Gastrocnemius medialis (tissue), 4 donors: ENCODE measurements around the gene TEX14. TPM values are rescaled to one million over a fixed set of nuclear protein-coding genes. Genes with fewer than 3 reads are reported as not detected.
"Not testable (repeated sequence)": the region's sequence is repeated elsewhere in the genome, so short reads cannot be mapped to it uniquely, and the experiment has no call there.

Experiments used
- ATAC-seq, 2 donors: fragments of 150-250 bp; one replicate each; pipeline ENCODE4 v1.9.1; 2016
- DNase-seq, 2 donors: peaks; one replicate each; pipeline ENCODE4 v3.0.0-alpha.2; 2019
- H3K27ac ChIP-seq, 4 donors: fragments of 200-600 bp; sonication (generic); 1 replicate in 1 of 4; 2 replicates in 3 of 4; pipeline ENCODE4 v1.5.1; 2016 to 2018; ENCODE audit warnings: mild to moderate bottlenecking in 2 of 4, moderate library complexity in 1 of 4
- H3K27me3 ChIP-seq, 3 donors: fragments of 200-600 bp; sonication (generic) in 2 of 3; 1 replicate in 1 of 3; 2 replicates in 2 of 3; pipeline versions ENCODE4 v1.5.1 to v1.6.0; 2016 to 2019; ENCODE audit warnings: mild to moderate bottlenecking in 1 of 3, moderate library complexity in 1 of 3
- H3K36me3 ChIP-seq, 2 donors: fragments of 200-600 bp; sonication (generic) in 1 of 2; one replicate each; pipeline ENCODE4 v1.5.1; 2017 to 2018
- H3K4me1 ChIP-seq, 2 donors: fragments of 200-600 bp; sonication (generic) in 1 of 2; one replicate each; pipeline ENCODE4 v1.5.1; 2016 to 2017; ENCODE audit warnings: mild to moderate bottlenecking in 2 of 2
- H3K4me3 ChIP-seq, 4 donors: fragments of 200-600 bp; sonication (generic) in 3 of 4; 1 replicate in 1 of 4; 2 replicates in 3 of 4; pipeline ENCODE4 v1.5.1; 2016 to 2019; ENCODE audit warnings: mild to moderate bottlenecking in 2 of 4
- H3K9me3 ChIP-seq, 3 donors: fragments of 200-600 bp; sonication (generic) in 2 of 3; 1 replicate in 1 of 3; 2 replicates in 2 of 3; pipeline ENCODE4 v1.5.1; 2016 to 2019
- POLR2A ChIP-seq, 2 donors: fragments of 450-650 bp; IDR thresholded peaks; one replicate each; pipeline ENCODE4 v1.6.1; 2017; ENCODE audit warnings: antibody characterized with exemption in 2 of 2, mild to moderate bottlenecking in 2 of 2, moderate library complexity in 2 of 2
- in situ Hi-C, 4 donors: fragments of 200-750 bp; cut with MboI; loops; one replicate each; pipeline versions ENCODE4 v1.15.0 to v1.8.0; 2017; ENCODE audit warnings: low sequenced_read_pairs in 4 of 4
- intact Hi-C: fragments of 100-400 bp; cut with DNase I; formaldehyde crosslinking; loops from one replicate; pipeline ENCODE4 v1.15.1; 2023; ENCODE audit warnings: low total_unique reads
- total RNA-seq, 4 donors: library from RNA; depleted of rRNA; stranded (reverse); fragments of >200 nt; gene quantifications; one replicate each; pipeline versions ENCODE4 v1.1.0 to v1.2.3, GENCODE V29; 2016
- TF ChIP-seq, protein P1 (sequence below), 5 experiments: fragments of 450-650 bp in 3 of 5; fragments of 200-600 bp in 2 of 5; sonication (generic) in 2 of 5; IDR thresholded peaks in 4 of 5; conservative IDR thresholded peaks in 1 of 5; 1 replicate in 4 of 5; 2 replicates in 1 of 5; pipeline ENCODE4 v1.5.1; 2016 to 2019; ENCODE audit warnings: antibody characterized with exemption in 5 of 5, mild to moderate bottlenecking in 3 of 5, moderate library complexity in 3 of 5

The TEX14 gene
- total RNA-seq, 4 donors from 2014 or later, result not detected

DNA sequence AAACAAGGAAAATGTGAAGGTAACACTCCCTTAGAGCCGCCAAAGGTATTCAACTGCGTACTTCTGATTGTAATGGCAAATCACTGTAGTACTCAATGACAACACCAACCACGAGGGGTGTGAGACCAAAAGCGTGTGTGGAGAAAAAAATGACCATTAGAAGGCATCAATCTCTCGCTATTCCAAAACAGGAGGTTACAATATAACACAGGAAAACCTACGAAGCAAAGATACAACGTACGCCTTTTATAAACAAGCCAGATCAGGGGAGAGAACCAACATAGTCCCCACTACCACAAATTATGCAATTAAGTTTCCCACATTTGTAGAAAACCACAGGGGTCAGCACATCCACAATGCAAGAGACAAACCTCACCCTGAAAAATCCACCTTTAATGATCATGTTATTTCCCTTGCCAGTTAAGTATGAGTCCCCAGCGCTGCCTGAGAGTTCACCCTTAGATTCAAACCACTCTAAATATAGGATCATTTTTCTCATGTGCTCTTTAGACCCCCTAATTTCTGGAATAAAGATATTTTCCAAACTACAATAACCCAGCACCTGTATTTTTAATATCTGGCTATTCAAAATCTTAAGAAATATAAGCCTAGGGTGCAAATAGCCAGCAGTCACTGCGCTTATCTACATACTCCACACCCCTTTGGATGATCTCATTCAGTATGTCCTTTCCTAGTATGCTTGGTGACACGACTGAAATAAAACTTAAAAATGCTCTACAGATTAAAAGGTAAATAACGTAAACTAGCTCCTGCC is 12.4 kb downstream of the TEX14 start:
- Histone ChIP-seq H3K9me3 (no peaks in the 10 kb centered on the region), H3K27me3 (no peaks in the 10 kb centered on the region), H3K4me3 (no peak overlapping the region), H3K36me3 (no peaks in the 10 kb centered on the region), H3K27ac (no peak overlapping the region), H3K4me1 (no peaks in the 10 kb centered on the region)
- DNase-seq, result no peak
- TF ChIP-seq, protein P1, sequence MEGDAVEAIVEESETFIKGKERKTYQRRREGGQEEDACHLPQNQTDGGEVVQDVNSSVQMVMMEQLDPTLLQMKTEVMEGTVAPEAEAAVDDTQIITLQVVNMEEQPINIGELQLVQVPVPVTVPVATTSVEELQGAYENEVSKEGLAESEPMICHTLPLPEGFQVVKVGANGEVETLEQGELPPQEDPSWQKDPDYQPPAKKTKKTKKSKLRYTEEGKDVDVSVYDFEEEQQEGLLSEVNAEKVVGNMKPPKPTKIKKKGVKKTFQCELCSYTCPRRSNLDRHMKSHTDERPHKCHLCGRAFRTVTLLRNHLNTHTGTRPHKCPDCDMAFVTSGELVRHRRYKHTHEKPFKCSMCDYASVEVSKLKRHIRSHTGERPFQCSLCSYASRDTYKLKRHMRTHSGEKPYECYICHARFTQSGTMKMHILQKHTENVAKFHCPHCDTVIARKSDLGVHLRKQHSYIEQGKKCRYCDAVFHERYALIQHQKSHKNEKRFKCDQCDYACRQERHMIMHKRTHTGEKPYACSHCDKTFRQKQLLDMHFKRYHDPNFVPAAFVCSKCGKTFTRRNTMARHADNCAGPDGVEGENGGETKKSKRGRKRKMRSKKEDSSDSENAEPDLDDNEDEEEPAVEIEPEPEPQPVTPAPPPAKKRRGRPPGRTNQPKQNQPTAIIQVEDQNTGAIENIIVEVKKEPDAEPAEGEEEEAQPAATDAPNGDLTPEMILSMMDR (IDR thresholded peaks at IDR 0.05 in 4 of 5, conservative IDR thresholded peaks at IDR 0.05 in 1 of 5), result no peak
- TF ChIP-seq POLR2A (IDR thresholded peaks at IDR 0.05), result peak in 1 of 2 donors; percentile 40
- in situ Hi-C loops, result no loop called here
- intact Hi-C loops, result no loop called here
- peak in 1 of 2 donors; percentile 27 for ATAC-seq

DNA sequence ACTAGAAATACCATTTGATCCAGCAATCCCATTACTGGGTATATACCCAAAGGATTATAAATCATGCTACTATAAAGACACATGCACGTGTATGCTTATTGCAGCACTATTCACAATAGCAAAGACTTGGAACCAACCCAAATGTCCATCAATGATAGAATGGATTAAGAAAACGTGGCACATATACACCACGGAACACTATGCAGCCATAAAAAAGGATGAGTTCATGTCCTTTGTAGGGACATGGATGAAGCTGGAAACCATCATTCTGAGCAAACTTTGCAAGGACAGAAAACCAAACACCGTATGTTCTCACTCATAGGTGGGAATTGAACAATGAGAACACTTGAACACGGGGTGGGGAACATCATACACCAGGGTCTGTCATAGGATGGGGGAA is 13.6 kb downstream of the TEX14 start:
- H3K27ac ChIP-seq, H3K9me3 ChIP-seq, H3K4me1 ChIP-seq, in situ Hi-C loops, H3K4me3 ChIP-seq, H3K27me3 ChIP-seq, DNase-seq, intact Hi-C loops, H3K36me3 ChIP-seq, ATAC-seq: not testable (repeated sequence)

GRCh38 chr17:58677194-58677880 is 14.5 kb downstream of the TEX14 start:
- ATAC-seq (no peak), DNase-seq (no peak)
- no peak overlapping the region for H3K27ac ChIP-seq
- intact Hi-C loops, result no loop called here
- in situ Hi-C loops, result no loop called here
- H3K27me3 ChIP-seq, result no peaks in the 10 kb centered on the region
- TF ChIP-seq POLR2A (IDR thresholded peaks at IDR 0.05), result no peak
- TF ChIP-seq, protein P1 (IDR thresholded peaks at IDR 0.05 in 4 of 5, conservative IDR thresholded peaks at IDR 0.05 in 1 of 5), result no peak
- no peaks in the 10 kb centered on the region for H3K36me3 ChIP-seq
- H3K9me3 ChIP-seq, result no peaks in the 10 kb centered on the region
- no peak overlapping the region for H3K4me3 ChIP-seq
- H3K4me1 ChIP-seq, result no peaks in the 10 kb centered on the region

DNA sequence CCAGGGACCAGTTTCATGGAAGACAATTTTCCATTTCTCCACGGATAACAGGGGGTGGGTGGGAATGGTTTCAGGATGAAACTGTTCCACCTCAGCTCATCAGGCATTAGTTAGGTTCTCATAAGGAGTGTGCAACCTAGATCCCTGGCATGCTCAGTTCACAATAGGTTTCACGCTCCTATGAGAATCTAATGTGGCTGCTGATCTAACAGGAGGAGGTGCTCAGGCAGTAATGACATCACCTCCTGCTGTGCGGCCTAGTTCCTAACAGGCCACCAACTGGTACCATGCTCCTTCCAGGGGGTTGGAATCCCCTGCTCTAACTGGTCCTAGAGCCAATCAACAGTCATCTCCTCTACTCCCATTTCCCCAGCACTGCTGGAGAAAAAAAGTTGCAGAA is 19.9 kb downstream of the TEX14 start:
- Histone ChIP-seq H3K36me3 (no peaks in the 10 kb centered on the region), H3K4me3 (no peak overlapping the region), H3K4me1 (no peaks in the 10 kb centered on the region), H3K27ac (no peak overlapping the region), H3K9me3 (no peaks in the 10 kb centered on the region), H3K27me3 (peaks cover 0 to 3% (median 0%) of the 10 kb centered on the region in 3 donors)
- in situ Hi-C loops (loop anchor here in 1 of 4 donors (25.0 kb wide), 1 partner anchor 160 kb away; the partner anchor contains the start of gene MTMR4), intact Hi-C loops (no loop called here)
- TF ChIP-seq, protein P1 (IDR thresholded peaks at IDR 0.05 in 4 of 5, conservative IDR thresholded peaks at IDR 0.05 in 1 of 5), result no peak
- no peak for TF ChIP-seq POLR2A (IDR thresholded peaks at IDR 0.05)
- DNase-seq, result no peak
- no peak for ATAC-seq

- H3K9me3 ChIP-seq, result no peaks in the 10 kb centered on the region
- no peak for ATAC-seq
- H3K27me3 ChIP-seq, result peaks cover 0 to 3% (median 0%) of the 10 kb centered on the region in 3 donors
- H3K27ac ChIP-seq, result no peak overlapping the region
- intact Hi-C loops (no loop called here), in situ Hi-C loops (loop anchor here in 1 of 4 donors (25.0 kb wide), 1 partner anchor 158 kb away; the partner anchor contains the start of gene MTMR4)
- no peak for DNase-seq
- H3K36me3 ChIP-seq, result no peaks in the 10 kb centered on the region
- TF ChIP-seq, protein P1 (IDR thresholded peaks at IDR 0.05 in 4 of 5, conservative IDR thresholded peaks at IDR 0.05 in 1 of 5), result no peak
- TF ChIP-seq POLR2A (IDR thresholded peaks at IDR 0.05), result no peak
- no peaks in the 10 kb centered on the region for H3K4me1 ChIP-seq
- H3K4me3 ChIP-seq, result no peak overlapping the region
Measured at GRCh38 chr17:58669853-58670252, 22.0 kb downstream of the TEX14 start.
